Measurements from ENCODE around the gene HECTD1.

GRCh38 chr14:31161274-31161673 lies 46.3 kb downstream of the HECTD1 start:
- TF ChIP-seq POLR2A (IDR thresholded peaks at IDR 0.05) (no peak), CTCF (IDR thresholded peaks at IDR 0.05 in 4 of 5, conservative IDR thresholded peaks at IDR 0.05 in 1 of 5) (no peak)
